GM19468 (cell line): ENCODE measurements around the gene RNF5.
"Not testable (repeated sequence)": the region's sequence is repeated elsewhere in the genome, so short reads cannot be mapped to it uniquely, and the experiment has no call there.

Source experiments
- ATAC-seq: cut with Tn5 transposase; IDR thresholded peaks from one replicate; pipeline ENCODE4 v1.9.1; 2021; ENCODE audit warnings: mild to moderate bottlenecking, moderate library complexity, moderate number of reproducible peaks; ENCODE audit not compliant: unreplicated experiment; ENCODE audit errors: extremely low read depth

The RNF5 gene

DNA sequence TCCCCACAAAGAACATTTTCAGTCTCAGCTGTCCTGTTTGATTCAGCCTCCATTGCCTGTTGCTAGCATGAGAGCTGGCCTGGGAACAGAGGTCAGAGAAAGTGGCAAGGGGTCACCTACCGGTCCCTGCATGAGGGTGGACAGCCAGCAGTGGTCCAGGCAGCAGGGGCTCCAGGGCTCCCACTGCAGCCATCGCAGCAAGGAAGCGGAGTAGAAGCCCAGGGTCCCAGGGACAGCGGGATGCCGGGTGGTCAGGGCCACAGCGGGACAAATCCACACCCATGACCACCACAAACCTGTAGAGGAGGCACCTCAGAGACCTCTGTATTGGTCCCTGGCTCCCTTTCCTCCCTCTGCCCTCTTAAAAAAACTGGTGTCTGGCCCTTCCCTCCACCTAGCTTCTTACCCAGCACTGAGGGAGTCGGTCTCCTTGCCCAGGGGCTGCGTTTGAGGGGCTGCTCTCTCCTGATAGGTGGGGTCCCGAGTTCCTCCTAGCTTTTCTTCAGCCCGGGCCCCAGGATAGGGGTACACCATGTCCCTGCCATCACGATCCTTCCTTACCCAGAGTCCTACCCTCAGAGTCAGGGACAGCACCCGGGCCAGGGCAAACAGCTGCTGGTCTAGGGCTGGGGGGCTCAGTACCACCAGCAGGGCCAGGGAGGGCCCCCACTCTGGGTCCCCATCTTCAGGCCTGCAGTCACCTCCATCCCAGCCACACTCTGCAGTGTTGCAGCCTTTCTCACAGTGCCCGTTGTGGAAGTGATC lies 22.7 kb downstream of the RNF5 start:
- no peak for ATAC-seq

DNA sequence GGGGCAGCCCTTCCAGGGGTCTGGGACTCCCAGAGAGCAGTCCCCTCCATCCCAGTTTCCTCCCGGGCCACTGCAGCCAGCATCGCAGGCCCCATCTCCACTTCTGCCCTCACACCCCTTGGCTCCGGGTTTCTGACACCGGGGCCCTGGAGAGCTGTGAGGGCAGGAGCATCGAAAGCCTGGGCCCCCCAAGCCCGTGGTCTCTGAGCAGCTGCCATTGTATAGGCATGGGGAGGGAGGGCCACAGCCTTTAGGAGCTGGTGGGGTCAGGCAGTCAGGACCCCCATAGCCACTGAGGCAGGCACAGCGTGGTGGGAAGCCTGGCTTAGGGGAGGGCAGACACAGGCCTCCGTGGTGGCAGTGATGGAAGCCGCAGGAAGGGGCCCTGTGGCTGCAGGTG lies 24.0 kb downstream of the RNF5 start:
- no peak for ATAC-seq

DNA sequence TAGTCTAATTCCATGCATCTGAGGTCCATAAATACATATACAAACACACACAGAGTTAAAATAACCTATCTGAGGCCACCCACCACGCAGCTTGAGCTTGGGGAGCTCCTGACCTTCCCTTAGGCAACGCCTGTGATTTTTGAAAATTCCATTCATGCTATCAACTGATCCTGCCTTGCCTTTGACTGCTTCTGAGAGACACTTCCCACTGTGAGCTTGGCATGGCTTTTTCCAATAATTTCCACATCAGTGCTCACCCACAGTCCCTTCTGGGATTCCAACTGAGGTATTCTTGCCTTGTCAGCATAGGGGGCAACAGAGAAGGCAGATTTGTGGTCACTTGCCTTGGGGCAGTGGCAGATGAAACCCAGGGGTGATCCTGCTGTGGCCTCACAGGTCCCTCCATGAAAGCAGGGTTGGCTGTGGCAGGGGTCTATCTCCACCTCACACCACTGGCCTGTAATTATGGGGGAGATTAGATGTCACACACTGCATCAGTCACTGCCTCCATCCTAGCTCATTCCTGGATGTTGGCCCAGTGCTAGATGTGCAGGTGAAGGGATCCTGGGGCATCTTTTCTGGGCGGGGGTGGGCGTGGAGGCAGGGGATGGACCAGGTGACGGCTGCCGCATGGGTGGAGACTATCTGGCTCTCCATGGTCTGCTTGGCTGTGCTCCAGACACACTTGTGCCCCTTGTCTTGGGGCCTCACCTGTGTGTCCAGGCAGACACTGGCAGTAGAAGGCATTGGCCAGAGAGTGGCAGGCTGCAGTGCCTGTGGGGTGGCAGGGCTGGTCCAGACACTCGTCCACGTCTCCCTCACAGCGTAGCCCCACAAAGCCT lies 25.4 kb downstream of the RNF5 start:
- ATAC-seq: no peak

DNA sequence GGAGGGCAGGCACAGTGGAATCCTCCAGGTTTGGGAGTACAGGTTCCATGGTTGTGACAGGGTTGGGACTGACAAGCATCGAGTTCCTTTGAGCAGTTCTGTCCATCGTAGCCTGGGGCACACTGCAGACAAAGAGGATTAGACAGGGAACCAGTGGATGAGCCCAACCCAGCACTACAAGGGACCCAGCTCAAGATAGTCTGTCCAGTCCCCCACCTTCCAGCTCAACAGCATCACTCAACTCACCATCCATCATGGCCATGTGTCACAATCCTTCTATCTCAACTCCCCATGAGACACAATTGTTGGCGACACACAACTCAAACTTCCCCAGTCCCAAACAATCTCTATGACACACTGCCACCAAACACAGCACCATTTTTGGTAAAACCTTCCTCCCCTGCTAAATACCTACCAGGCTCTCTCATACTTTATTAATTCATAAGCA lies 26.1 kb downstream of the RNF5 start:
- ATAC-seq: no peak

DNA sequence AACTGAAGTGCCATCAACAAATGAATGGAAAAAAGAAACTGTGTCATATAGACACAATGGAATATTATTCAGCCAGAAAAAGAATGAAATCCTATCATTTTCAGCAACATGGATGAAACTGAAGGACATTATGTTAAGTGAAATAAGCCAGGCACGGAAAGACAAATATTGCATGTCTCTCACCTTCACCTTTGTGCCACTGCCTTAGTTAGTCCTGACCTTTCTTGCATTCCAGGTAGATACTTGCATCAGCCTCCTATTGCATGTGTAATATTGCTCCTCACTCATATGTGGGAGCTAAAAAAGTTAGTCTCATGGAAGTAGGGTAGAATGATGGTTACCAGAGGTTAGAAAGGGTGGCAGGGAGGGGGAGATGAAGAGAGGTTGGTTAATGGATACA lies 30.8 kb downstream of the RNF5 start:
- no peak for ATAC-seq

DNA sequence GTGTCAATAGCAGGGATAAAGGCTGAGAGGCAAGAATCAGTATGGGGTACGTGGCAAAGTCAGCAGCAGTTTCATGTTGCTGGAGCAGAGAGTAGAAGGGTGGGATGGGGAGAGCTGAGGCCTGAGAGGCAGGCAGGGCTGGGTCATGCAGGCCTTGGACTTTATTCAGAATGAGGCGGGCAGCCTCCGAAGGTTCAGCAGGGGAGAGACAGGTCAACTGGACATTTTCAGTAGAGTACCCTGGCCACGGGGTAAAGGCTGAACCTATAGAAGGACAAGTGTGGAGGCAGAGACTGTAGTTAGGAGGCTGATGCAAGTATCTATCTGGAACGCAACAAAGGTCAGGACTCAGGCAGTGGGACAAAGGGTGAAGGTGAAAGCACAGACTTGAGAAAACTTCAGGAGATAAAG lies 32.0 kb downstream of the RNF5 start:
- no peak for ATAC-seq

DNA sequence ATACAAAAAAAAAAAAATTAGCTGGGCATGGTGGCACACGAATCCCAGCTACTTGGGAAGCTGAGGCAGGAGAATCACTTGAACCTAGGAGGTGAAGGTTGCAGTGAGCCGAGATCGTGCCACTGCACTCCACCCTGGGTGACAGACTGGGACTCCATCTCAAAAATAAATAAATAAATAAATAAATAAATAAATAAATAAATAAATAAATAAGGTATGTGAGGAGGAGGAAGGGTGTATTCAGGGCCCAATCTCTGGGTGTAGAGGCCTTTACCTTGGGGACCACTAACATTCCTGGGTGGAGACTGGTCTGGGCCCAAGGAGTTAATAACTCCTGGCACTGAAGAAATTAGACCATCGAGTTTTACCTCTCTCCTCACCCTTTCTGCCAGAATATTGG lies 33.2 kb downstream of the RNF5 start:
- ATAC-seq: not testable (repeated sequence)

DNA sequence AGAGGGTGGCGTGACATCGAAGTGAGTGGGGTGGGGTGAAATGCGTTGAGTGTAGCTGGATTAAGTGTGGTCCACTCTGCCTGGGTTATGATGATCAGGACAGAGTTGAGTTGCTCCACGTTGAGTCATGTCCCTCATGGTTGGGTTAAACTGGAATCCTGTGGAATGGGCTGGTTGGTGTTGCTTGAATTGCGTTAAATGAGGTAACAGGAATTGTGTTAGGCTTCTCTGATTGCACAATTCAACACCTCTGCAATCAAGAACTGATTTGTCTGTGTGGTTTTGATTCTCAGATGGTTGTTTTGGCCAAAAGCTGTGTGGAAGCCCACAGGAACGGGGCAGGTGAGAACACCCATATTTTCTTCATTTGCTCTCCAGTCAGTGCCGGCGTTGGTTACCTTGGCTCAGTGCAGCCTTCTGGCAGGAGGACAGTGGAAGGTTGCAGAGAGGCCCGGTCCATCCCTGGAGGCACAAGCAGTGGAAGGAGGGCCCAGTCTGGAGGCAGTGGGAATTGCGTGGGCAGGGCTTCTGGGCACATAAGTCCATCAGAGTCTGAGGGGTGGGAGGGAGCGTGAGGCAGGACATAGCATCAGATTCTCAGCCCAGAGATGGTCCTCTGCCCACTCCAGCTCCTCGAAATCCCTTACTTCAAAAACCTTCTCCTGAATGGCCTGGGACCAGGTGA lies 34.0 kb downstream of the RNF5 start:
- no peak for ATAC-seq

DNA sequence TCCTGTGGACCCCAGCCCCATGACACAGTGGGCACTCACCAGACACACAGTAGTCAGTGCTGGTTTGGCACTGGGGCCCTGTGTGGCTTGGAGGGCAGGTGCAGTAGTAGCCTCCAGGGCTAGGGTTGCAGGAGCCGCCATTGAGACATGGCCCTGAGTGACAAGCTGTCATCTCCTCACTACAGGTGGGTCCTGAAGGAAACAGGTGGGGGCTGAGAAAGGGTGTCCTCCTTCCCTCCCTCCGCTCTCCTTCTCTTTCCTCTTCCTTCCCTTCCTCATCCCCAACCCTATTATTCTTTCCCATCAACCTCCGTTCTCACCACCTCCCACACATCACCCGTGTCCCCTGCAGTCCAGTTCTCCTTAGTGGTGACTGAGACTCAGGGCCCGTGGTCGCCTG lies 35.4 kb downstream of the RNF5 start:
- ATAC-seq: no peak

DNA sequence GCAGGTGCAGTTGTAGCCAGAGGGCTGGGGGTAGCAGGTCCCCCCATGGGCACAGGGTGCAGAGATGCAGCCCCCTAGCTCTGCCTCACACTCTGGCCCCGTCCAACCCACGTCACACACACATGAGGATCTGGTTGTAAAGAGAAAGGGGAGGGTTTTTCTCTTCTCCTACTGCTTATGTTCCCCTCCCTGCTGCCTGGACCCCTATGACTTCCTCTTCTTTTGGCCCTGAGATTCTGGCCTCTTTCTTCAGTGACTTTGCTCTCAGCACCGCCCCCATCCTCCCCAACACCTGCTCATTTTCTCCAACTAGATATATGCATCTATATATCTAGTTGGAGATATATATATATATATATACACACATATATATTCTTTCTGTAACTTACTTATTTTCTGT lies 35.9 kb downstream of the RNF5 start:
- ATAC-seq: no peak

DNA sequence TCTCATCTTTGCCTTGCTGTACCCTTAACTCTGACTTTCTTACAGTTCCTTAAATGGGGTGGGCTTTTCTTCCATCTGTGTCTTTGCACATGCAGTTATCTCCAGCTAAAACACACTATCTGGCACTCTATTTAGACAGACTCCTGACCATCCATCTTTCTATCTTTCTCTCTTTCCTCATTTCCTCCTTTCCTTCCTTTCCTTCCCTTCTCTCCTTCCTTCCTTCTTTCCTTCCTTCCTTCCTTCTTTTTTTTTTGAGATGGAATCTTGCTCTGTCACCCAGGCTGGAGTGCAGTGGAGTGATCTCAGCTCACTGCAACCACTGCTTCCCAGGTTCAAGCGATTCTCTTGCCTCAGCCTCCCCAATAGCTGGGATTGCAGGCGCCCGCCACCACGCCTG lies 37.4 kb downstream of the RNF5 start:
- ATAC-seq: no peak

DNA sequence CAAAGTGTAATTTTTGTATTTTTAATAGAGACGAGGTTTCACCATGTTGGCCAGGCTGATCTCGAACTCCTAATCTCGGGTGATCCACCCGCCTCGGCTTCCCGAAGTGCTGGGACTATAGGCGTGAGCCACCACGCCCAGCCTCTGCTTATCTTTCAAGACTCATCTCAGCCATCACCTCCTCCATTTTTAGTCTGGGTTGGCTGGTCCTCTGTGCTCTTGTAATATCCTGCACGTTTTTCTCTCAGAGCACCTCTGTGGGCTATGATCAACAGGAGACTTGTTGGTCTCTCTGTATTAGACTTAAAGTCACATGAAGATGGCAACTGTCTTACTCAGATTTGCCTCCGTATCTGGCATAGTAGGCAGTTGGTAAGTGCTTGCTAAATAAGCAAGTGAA lies 38.1 kb downstream of the RNF5 start:
- no peak for ATAC-seq

DNA sequence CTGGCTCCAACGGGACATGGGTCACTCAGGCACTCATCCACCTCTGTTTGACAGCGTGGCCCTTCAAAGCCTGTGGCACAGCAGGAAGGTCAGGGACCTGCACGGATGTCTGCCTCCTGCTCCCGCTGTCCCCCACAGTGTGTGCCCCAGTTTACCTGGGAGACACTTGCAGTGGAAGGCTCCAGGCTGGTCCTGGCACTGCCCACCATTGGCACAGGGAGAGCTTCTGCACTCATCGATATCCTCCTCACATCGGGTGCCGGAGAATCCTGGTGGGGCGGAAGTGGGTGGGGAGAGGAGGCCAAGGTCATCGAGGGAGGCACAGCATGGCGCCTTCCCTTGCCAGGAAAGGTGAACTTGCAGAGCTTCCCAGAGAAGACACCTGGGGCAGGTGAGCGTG lies 38.8 kb downstream of the RNF5 start:
- ATAC-seq: no peak

DNA sequence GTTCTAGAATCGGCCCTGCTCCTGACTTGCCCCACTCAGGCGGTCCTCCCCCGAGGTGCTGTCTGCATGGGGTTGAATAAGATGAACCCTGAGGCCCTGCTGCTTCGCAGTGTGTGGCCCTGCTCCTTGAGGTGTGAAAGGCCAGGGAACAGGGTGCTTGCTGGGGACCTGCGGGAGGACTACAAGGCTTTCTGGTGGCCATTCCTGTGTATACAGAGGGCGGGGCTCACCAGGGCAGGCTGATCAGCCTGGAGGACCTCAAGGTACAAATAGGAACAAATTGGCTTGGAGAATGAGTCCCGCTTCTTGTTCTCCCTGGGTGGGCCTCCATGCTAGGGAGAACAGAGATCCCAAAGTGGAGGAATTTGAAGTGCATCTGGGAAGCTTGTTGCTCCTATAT lies 40.0 kb downstream of the RNF5 start:
- ATAC-seq: no peak

DNA sequence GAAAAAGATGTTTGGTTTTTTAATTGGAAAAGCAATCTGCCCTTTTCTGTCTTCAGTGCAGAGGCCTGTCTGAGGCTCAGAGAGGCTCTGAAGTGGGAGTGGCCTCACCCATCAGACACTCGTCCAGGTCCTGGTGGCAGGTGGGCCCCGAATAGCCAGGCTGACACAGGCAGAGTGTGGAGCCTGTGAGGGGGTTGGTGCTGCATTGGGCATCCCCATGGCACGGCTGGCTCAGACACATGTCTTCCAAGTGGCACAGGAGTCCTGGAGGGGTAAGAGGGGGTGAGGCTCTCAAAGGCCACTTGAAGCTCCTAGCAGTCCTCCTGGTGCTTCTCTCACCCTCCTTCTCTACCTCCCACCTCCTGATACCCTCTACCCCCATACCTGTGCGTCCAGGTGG lies 41.8 kb downstream of the RNF5 start:
- no peak for ATAC-seq

DNA sequence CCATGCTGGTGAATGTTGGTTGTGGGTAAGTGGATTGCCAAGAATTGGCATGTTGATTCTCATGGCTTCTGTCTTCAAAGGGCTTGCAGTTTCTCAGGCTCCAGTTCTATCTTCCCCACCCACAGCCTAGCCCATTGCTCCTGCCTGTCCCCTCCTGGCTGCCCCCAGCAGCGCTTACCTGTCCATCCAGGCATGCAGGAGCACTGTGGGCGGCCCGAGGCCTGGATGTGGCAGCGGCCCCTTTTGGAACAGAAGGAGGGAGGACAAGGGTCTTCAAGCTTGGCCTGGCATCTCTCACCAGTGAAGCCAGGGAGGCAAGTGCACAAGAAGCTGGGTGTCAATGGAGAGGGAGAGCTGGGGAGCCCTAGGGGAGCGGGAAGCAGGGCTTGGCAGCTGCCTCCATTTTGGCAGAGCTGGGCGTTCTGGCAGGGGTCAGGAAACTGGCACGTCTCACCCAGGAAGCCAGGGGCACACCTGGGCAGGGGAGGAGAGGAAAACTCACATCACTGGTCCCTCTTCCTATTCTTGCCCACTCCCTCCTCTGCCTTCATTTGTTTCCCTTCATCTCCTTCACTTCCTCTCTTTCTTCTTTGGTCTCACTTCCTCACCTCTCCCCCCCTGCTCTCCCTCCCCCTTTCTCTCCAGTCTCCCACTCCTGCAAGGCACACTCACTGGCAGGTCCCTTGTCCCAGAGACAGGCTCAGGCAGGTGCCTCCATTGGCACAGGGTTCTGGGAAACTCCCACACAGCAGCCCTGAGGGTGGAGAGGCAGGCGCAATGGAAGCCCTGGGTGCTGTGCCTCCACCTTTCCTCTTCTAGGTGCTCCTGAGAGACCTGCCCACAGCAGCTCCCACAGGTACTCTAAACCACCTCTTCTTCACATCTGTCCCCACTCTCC lies 44.4 kb downstream of the RNF5 start:
- no peak for ATAC-seq

DNA sequence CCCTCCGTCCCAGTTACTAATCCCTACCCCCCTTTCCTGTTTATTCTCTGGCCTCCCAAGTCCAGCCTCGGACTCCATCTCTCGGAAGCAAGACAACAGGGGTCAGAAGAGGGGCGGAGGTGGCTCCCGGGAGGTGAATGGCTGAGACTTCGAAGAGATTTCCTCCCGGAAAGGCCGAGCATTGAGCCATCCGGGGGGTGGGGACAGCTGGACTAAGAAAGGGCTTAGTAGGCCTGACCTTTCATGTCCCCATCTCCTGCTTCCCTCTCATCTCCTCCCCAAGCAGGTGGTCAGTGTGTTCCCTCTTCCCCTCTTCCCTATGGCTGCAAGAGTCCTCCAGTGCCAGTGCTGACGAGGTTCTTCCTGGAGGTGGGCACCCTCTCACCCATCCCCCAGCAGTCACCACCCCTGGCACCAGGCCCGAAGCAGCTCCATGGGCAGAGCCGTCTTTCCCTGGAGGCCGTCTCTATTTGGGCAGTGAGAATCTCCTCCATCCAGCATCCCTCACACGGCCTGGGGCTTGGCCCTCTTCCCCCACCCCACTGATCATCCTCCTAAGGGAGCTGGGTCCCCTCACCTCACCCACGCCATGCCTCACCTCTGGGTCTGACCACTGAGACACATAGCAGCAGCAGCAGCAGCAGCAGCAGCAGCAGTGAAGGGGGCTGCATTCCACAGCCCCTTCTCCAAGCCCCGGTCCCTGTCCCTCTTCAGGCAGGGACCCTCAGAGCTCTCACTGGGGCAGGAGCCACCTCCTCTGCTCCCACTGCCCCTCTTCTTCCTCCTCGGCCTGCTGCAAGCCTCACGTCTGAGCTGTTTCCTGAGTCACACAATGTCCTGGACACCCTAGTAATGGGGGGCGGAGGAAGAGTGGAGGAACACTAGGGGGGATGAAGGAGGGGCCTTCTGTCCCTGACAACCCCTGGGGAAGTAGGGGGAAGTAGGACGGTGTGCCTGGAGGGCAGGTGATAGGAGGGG lies 45.3 kb downstream of the RNF5 start, which contains the start of gene NOTCH4:
Gene NOTCH4, minus strand, starts transcription at position 810 of the 978 bp plus-strand sequence. Its CDS starts 139 bp downstream, at position 671.
- ATAC-seq: no peak

DNA sequence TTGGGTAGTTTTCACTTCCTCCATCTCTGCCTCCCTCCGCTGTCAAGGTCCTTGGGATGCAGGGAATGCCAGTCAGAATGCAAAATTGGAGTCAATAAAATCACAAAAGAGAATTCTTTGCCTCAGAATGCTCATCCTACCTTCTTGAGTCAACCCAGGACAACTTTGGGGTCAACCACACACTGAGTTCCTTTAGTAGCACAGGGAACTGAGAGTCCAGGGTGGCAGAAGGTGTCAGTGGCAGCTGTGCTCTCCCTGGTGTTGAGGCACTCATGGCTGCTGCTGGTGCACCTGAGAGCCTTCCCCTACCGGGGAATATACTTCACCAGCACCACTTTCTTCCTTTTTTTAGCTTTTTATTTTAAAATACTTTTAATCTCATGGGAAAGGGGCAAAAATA lies 46.5 kb downstream of the RNF5 start:
- ATAC-seq: no peak

DNA sequence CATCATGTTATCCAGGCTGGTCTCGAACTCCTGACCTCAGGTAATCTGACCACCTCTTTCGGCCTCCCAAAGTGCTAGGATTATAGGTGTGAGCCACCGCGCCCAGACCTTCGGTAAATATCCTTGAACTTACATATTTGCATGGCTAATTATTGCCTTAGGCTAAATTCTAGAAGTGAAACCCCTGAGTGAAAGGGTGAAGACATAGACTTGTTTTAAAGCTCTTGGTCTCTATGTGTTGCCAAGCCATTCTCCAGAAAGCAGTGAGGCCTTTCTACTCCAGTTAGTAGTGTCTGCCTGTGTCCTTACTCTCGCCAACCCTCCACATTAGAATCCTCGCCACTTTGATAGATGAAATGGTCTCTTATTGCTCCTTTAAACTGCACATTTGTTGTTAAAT lies 48.2 kb downstream of the RNF5 start:
- no peak for ATAC-seq
